KMS-11 (cell line): ENCODE data around the gene ZNF333.
"Not testable (repeated sequence)": the region's sequence is repeated elsewhere in the genome, so short reads cannot be mapped to it uniquely, and the experiment has no call there.

Experiments used
- H2AFZ ChIP-seq: fragments of 200-600 bp; sonication (generic); 2 replicates; pipeline ENCODE4 v1.6.1; 2016; ENCODE audit warnings: antibody characterized with exemption, mixed run types, low read depth
- H3K27ac ChIP-seq: fragments of 200-600 bp; sonication (generic); 2 replicates; pipeline ENCODE4 v1.6.1; 2016; ENCODE audit warnings: mild to moderate bottlenecking, mixed run types
- H3K27me3 ChIP-seq: fragments of 200-600 bp; sonication (generic); 2 replicates; pipeline ENCODE4 v1.6.1; 2017; ENCODE audit warnings: mild to moderate bottlenecking, low read depth, mixed run types, moderate library complexity; ENCODE audit not compliant: insufficient read depth
- H3K36me3 ChIP-seq: fragments of 200-600 bp; sonication (generic); 2 replicates; pipeline ENCODE4 v1.6.1; 2017; ENCODE audit warnings: mild to moderate bottlenecking, mixed run types; ENCODE audit not compliant: insufficient read depth
- H3K4me1 ChIP-seq: fragments of 200-600 bp; sonication (generic); 2 replicates; pipeline ENCODE4 v1.6.1; 2016; ENCODE audit warnings: mild to moderate bottlenecking, low read depth, mixed run types; ENCODE audit not compliant: poor library complexity, severe bottlenecking
- H3K4me2 ChIP-seq: fragments of 200-600 bp; sonication (generic); 2 replicates; pipeline ENCODE4 v1.7.0; 2016; ENCODE audit warnings: mild to moderate bottlenecking, mixed run types
- H3K4me3 ChIP-seq: fragments of 200-600 bp; sonication (generic); IDR thresholded peaks from 2 replicates; pipeline ENCODE4 v1.6.1; 2017; ENCODE audit warnings: low read depth, low read length, mixed read lengths; ENCODE audit not compliant: insufficient read depth
- H3K79me2 ChIP-seq: fragments of 200-600 bp; sonication (generic); 2 replicates; pipeline ENCODE4 v1.6.1; 2016; ENCODE audit warnings: low read depth, mixed run types; ENCODE audit not compliant: insufficient read depth
- H3K9ac ChIP-seq: fragments of 200-600 bp; sonication (generic); 2 replicates; pipeline ENCODE4 v1.6.1; 2016; ENCODE audit warnings: mild to moderate bottlenecking, mixed run types
- H4K20me1 ChIP-seq: fragments of 200-600 bp; sonication (generic); 2 replicates; pipeline ENCODE4 v1.6.1; 2016; ENCODE audit warnings: mild to moderate bottlenecking, mixed run types; ENCODE audit not compliant: insufficient read depth
- TF ChIP-seq, protein P1 (sequence below): fragments of 200-600 bp; sonication (generic); conservative IDR thresholded peaks from 2 replicates; pipeline ENCODE4 v1.6.1; 2017; ENCODE audit warnings: low read depth, mild to moderate bottlenecking, antibody characterized with exemption, low read length, moderate library complexity, mixed read lengths

Gene ZNF333

DNA sequence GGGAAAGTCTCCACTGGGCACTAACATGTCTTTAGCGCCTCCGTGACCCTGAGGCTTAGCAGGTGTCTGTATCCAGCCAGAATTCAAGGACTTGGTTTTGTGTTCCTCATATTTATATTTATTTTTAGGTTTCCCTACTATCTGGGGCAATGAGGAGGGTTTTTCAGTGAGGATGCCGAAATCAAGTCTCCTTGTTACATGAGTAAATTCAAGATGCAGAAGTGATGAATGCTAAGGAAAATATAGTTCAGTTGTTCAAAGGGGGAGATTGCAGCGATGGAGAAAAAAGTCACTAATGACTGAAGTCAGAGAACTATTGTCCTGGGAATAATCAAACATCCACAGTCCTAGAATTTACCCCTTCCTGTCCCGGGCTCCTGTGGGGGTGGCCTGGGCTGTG is 89.3 kb downstream of the ZNF333 start:
- Histone ChIP-seq H3K27ac (no peak overlapping the region), H3K79me2 (no peaks in the 10 kb centered on the region), H3K9ac (no peak overlapping the region), H3K36me3 (no peaks in the 10 kb centered on the region), H3K27me3 (peaks cover 8% of the 10 kb centered on the region; the same call in 1 of the 2 replicates), H4K20me1 (no peaks in the 10 kb centered on the region), H3K4me2 (no peak overlapping the region), H3K4me3 (no peak overlapping the region), H3K4me1 (no peaks in the 10 kb centered on the region), H2AFZ (no peak overlapping the region)
- TF ChIP-seq, protein P1, sequence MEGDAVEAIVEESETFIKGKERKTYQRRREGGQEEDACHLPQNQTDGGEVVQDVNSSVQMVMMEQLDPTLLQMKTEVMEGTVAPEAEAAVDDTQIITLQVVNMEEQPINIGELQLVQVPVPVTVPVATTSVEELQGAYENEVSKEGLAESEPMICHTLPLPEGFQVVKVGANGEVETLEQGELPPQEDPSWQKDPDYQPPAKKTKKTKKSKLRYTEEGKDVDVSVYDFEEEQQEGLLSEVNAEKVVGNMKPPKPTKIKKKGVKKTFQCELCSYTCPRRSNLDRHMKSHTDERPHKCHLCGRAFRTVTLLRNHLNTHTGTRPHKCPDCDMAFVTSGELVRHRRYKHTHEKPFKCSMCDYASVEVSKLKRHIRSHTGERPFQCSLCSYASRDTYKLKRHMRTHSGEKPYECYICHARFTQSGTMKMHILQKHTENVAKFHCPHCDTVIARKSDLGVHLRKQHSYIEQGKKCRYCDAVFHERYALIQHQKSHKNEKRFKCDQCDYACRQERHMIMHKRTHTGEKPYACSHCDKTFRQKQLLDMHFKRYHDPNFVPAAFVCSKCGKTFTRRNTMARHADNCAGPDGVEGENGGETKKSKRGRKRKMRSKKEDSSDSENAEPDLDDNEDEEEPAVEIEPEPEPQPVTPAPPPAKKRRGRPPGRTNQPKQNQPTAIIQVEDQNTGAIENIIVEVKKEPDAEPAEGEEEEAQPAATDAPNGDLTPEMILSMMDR: no peak

DNA sequence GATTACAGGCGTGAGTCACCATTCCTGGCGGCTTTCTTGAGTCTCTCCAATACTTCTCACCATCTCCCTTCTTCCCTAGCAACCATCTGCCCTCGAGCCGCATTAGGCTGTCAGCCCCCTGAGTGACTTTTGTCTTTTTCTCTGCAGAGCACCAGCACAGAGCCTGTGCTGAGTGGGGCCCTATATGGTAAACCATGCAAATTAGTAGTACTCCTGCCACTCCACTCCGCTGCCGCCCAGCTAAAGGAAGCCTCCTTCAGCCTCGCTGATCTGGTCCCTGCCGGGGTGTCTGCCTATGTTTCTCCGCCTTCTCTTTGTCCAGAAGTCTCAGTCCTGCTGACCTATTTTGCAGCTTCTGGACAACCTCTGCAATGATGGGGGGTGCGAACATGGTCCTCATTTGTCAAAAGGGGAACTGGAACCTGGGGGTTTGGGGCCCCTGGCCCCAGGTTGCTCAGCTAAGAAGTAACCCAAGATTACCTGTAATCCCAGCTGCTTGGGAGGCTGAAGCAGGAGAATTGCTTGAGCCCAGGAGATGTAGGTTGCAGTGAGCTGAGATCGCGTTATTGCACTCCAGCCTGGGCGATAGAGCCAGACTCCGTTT is 90.9 kb downstream of the ZNF333 start:
- not testable (repeated sequence) for H3K36me3 ChIP-seq

DNA sequence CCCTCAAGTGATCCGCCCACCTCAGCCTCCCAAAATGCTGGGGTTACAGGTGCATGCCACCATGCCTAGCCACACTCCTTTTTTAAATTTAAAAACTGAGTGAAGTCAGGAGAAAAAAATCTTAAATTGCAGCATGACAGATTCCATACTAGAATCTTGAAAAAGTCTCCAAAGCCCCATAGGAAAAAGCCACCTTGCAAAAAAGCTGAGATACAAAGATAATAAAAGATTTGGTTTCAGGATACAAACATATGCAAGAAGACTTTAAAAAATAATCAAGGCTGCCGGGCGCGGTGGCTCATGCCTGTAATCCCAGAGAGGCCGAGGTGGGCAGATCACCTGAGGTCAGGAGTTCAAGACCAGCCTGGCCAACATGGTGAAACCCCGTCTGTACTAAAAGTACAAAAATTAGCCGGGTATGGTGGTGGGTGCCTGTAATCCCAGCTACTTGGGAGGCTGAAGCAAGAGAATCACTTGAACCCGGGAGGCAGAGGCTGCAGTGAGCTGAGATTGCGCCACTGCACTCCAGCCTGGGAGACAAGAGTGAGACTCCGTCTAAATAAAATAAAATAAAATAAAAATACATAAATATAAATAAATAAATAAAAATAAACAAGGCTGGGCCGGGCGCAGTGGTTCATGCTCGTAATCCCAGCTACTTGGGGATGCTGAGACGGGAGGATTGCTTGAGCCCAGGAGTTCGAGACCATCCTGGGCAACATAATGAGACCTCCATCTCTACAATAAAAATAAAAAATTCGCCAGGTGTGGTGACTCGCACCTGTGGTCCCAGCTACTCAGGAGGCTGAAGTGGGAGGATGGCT is 92.1 kb downstream of the ZNF333 start:
- H3K79me2 ChIP-seq, H3K27ac ChIP-seq, H3K4me1 ChIP-seq, H3K4me3 ChIP-seq, H2AFZ ChIP-seq, H4K20me1 ChIP-seq, H3K27me3 ChIP-seq, H3K4me2 ChIP-seq, H3K36me3 ChIP-seq, H3K9ac ChIP-seq: not testable (repeated sequence)

More for the DNA sequence above, 90.9 kb downstream of the ZNF333 start:
- not testable (repeated sequence) for H4K20me1 ChIP-seq, H3K4me1 ChIP-seq, H3K9ac ChIP-seq, H3K27me3 ChIP-seq, H2AFZ ChIP-seq, H3K79me2 ChIP-seq, H3K27ac ChIP-seq, H3K4me3 ChIP-seq, H3K4me2 ChIP-seq

DNA sequence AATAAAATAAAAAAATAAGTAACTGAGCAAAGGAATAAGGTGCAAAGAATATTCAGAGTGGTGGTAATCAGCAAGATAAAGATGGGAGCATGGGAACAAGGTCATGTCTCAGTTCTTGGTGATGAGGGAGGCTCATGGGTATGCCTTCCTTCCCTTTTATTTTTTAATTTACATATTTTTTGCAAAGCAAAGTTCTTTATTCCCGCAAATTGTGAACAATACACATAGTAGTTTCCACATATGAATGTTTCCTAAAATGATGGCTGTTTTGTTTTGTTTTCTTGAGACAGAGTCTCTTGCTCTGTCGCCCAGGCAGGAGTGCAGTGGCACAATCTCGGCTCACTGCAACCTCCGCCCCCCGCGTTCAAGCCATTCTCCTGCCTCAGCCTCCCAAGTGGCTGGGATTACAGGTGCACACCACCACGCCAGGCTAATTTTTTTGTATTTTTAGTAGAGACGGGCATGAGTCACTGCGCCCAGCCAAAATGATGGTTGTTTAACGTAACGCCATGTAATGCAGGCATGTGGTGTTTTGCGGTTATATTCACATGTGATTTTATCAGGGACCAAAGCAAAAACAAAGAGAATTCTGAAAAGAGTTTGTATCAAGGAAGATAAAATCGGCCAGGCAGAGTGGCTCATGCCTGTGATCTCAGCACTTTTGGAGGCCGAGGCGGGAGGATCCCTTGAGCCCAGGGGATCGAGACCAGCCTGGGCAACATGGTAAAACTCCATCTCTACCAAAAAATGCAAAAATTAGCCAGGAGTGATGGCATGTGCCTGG is 93.0 kb downstream of the ZNF333 start:
- H3K36me3 ChIP-seq: no peaks in the 10 kb centered on the region
- H3K9ac ChIP-seq: no peak overlapping the region
- no peaks in the 10 kb centered on the region for H3K4me1 ChIP-seq
- no peaks in the 10 kb centered on the region for H4K20me1 ChIP-seq
- TF ChIP-seq, protein P1: no peak
- no peaks in the 10 kb centered on the region for H3K79me2 ChIP-seq
- H3K27me3 ChIP-seq: peaks cover 8% of the 10 kb centered on the region; the same call in 1 of the 2 replicates
- H3K4me3 ChIP-seq: no peak overlapping the region
- H2AFZ ChIP-seq: no peak overlapping the region
- H3K4me2 ChIP-seq: no peak overlapping the region
- no peak overlapping the region for H3K27ac ChIP-seq
